ENCODE measurements around the gene FLOT2. TPM values are rescaled to one million over a fixed set of nuclear protein-coding genes. Genes with fewer than 3 reads are reported as not detected.

Gene FLOT2, protein sequence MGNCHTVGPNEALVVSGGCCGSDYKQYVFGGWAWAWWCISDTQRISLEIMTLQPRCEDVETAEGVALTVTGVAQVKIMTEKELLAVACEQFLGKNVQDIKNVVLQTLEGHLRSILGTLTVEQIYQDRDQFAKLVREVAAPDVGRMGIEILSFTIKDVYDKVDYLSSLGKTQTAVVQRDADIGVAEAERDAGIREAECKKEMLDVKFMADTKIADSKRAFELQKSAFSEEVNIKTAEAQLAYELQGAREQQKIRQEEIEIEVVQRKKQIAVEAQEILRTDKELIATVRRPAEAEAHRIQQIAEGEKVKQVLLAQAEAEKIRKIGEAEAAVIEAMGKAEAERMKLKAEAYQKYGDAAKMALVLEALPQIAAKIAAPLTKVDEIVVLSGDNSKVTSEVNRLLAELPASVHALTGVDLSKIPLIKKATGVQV
- 37.2 and 43.0 TPM in 2 replicates for total RNA-seq

DNA sequence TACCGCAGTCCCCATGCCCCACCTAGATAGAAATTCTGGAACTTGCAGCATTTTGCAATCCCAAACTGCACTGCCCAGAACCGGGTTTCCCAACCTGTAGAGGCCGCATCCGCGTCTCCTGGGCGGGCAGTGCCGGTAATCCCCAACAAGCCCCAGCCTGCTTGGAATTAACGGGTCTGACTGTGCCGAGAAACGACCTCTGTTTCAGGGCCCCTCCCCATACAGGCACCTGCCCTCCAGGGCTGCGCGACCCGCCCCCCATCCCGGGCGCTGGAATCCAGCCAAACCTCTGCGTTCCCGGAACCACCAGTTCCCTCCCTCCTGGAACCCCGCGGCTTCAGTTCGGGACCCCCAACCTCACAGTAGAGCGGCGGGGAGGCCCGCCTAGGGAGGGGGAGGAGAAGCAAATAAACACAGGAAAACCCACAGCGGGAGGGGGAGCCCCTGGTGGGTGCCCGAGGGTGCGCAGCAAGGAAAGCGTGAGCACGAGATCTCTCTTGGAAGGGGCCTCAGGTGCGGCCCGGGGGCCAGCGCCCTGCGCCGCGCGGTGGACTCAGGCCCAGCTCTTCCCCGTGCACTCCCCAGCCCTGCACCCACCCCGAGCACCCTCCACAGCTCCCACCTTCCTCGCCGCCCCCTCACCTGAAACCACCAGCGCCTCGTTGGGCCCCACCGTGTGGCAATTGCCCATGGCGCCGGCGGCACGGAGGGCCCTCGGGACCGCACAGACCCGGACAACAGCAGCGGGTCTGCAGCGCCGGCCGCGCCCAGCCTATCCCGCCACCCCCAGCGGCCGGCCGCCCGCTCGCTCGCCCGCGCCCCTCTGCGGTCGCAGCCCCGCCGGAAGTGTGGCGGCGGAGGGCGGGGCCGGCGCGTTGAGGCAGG, at the start of gene FLOT2:
FLOT2 (minus strand) TSS at position 850 of the 885 bp plus-strand sequence; CDS start at position 691, 159 bp downstream.

DNA sequence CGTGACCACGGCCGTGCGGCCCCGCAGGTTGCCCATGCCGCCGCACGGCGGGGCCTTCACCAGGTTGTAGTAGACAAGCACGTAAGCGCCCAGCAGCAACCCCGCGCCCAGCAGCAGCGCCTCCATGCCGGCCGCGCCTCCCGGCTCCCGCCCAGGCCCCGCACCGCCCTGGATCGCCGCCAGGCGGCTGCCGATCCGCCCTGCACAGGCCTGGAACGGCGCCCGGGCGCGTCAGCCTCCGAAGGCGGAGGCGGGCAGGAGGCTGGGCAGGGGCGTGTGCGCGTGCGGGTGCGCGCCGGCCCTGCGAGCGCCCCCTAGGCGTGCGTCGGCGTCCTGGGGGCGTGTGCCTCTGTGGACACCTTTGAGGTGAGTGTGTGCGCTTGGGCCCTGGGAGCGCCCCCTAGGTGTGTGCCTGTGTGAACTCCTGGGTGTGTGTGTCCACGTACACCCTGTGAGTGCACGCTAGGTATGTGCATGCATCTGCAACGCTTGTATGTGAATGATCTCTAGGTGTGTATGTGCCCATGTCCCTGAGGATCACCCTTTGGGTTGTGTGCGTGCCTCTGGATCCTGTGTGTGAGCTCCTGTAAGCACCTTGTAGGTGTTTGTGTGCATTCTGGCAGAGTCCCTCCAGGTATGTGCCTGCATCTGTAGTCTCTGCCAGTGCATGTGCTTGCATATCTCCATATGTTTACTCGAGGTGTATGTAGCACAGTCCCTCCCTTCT, 5.4 kb upstream of the FLOT2 start, which contains the start of gene DHRS13:
DHRS13 (minus strand) TSS at position 261 of the 727 bp plus-strand sequence; CDS start at position 126, 135 bp downstream.

DNA sequence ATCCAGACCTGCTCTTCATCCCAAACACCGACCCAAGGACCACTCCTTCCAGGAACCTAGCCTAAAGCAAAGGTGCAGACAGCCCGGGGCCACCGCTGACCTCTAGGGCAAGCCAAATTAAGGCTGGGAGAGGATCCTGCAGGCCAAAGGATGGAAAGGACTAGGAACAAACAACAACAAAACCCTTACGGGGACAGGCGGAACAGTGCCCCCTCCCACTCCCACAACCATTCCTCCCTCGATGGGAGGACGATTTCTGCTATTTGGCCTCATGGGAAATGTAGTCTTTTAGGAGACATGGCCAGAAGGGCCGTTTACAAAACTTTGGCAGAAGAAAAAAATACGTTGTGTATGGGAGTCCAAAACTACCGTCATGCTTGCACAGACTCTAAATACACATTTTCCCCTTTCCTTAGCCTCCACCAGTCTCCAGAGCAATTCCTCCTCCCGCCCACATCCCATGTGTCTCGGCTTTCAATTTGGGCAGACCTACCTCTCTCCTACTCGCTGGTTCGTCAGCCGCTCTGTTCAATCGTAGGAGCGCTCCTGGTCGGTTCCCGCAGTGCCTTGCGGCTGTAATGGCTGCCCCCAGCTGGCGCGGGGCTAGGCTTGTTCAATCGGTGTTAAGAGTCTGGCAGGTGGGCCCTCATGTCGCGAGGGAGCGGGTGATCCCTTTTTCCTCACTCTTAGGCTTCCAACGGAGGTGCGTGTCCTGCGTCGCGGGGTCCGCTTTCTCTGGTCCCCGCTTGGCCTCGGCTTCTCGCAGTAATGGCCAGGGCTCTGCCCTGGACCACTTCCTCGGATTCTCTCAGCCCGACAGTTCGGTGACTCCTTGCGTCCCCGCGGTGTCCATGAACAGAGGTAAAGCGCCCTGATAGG, 42.8 kb downstream of the FLOT2 start, which contains the start of gene ERAL1:
ERAL1 (plus strand) TSS at position 560 of the 879 bp plus-strand sequence; CDS start at position 579, 19 bp downstream.

DNA sequence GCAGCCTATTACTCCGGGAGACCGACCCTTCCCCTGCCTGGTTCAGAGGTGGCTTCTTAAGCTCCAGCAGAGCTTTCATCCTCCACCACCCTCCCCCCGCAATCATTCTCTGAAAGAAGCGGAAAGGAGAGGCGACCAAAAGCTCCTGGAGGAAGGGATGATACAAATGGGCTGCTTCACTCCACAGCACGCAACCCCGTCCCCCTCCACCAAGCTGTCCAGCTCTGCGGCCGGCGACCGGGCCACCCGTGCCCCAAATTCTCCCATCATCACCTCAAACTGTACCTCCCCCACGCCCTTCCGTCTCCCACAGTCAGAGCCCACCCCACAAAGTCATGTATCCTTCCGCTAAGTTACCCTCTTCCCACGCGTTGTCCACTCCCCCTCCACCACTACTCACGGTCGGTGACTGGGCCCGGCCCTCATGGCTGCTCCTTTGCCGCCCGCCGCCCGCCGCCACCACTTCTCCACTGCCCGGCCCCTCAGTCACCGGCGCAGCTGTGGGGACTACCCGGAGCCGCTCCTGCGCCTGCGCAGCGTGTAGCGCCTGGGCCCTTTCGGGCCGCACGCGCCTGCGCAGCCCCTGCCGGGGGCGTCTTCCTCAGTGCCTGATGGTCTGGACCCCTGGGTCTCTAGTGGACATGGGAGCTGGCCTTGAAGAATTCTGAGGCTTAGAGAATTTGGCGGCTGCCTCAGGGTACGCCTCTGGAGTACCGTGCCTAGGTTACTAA, 55.1 kb downstream of the FLOT2 start, which contains the start of gene FAM222B:
FAM222B (minus strand) TSS at position 509 of the 731 bp plus-strand sequence. CDS start 76,123 bp downstream, outside the sequence.

Other genes starting within 250 kb of the FLOT2 start
- gene SDF2, start 235.8 kb downstream of the FLOT2 start, total RNA-seq = 42.5 and 44.0 TPM in 2 replicates
- 53.9 and 56.0 TPM in 2 replicates for gene SUPT6H, start 235.5 kb downstream of the FLOT2 start, total RNA-seq
- 1.7 and 1.8 TPM in 2 replicates for gene PROCA1, start 185.8 kb downstream of the FLOT2 start, total RNA-seq
- gene RAB34, start 179.9 kb downstream of the FLOT2 start, total RNA-seq = 172 and 176 TPM in 2 replicates
- gene RPL23A, start 177.7 kb downstream of the FLOT2 start, total RNA-seq = 638 and 677 TPM in 2 replicates
- 2.0 and 3.8 TPM in 2 replicates for gene TLCD1, start 171.5 kb downstream of the FLOT2 start, total RNA-seq
- gene NEK8, start 168.9 kb downstream of the FLOT2 start, total RNA-seq = 3.0 and 3.5 TPM in 2 replicates
- gene TRAF4, start 153.7 kb downstream of the FLOT2 start, total RNA-seq = 13.4 and 30.5 TPM in 2 replicates
- 1.8 and 2.0 TPM in 2 replicates for gene FAM222B, start 54.9 kb downstream of the FLOT2 start, total RNA-seq
- gene ERAL1, start 42.7 kb downstream of the FLOT2 start, total RNA-seq = 24.2 and 29.1 TPM in 2 replicates
- 6.5 and 8.0 TPM in 2 replicates for gene DHRS13, start 5.3 kb upstream of the FLOT2 start, total RNA-seq
- gene PHF12, start 53.8 kb upstream of the FLOT2 start, total RNA-seq = 12.8 and 18.6 TPM in 2 replicates
- not detected in 2 replicates for gene SEZ6, start 108.3 kb upstream of the FLOT2 start, total RNA-seq
- 1.1 and 2.7 TPM in 2 replicates for gene PIPOX, start 145.4 kb upstream of the FLOT2 start, total RNA-seq

All from uterine smooth muscle cell (primary cell).